Mucosa of descending colon (tissue), 3 donors: ENCODE measurements around the gene CRLF1. TPM values are rescaled to one million over a fixed set of nuclear protein-coding genes. Genes with fewer than 3 reads are reported as not detected.

ENCODE experiments used
- ATAC-seq: fragments of 200-7000 bp; cut with Tn5 transposase; one replicate; pipeline ENCODE4 v1.9.1; 2020; ENCODE audit warnings: mild to moderate bottlenecking, moderate library complexity
- DNase-seq, 3 donors: peaks; one replicate each; pipeline ENCODE4 v3.0.0-alpha.2; 2020
- H3K36me3 ChIP-seq: fragments of 200-600 bp; one replicate; pipeline ENCODE4 v1.8.0; 2021; ENCODE audit warnings: low read depth, mild to moderate bottlenecking
- H3K4me1 ChIP-seq: fragments of 200-600 bp; one replicate; pipeline ENCODE4 v1.8.0; 2021; ENCODE audit warnings: low read depth, mild to moderate bottlenecking
- H3K4me3 ChIP-seq: fragments of 200-600 bp; one replicate; pipeline ENCODE4 v1.8.0; 2021; ENCODE audit warnings: mild to moderate bottlenecking
- H3K9me3 ChIP-seq: fragments of 200-600 bp; one replicate; pipeline ENCODE4 v1.8.0; 2021; ENCODE audit warnings: mild to moderate bottlenecking
- CTCF ChIP-seq: fragments of 200-600 bp; IDR thresholded peaks from one replicate; pipeline ENCODE4 v1.8.0; 2022; ENCODE audit warnings: antibody characterized with exemption, mild to moderate bottlenecking
- intact Hi-C, 2 donors: fragments of 100-400 bp; cut with DNase I in 1 of 2; cut with micrococcal nuclease in 1 of 2; formaldehyde crosslinking; loops; one replicate each; pipeline versions ENCODE4 v1.11.0 to v1.11.1; 2022; cut with DNase I, micrococcal nuclease
- total RNA-seq, 3 donors: library from RNA; stranded (reverse); fragmentation: NEBNext Ultra II Directional in 2 of 3; extraction: Animal tissue kit (Norgen Biotek cat#: 25700) in 2 of 3; gene quantifications; one replicate each; pipeline versions ENCODE4 v1.2.1 to v1.2.4, GENCODE V29; 2021 to 2023
- donor health status: DM: no; HTN: no; CAD: no; lungs with moderate emphysema.
- donor health status: DM: no; HTN: no; CAD: no.
- donor health status: DM: no; HTN: yes; CAD: no.

Gene CRLF1
- total RNA-seq, 3 donors from 2014 or later = 1.3 to 7.0 (median 6.6) TPM

- TF ChIP-seq CTCF = no peak
- intact Hi-C loops = no loop called here
- ATAC-seq (peak; percentile 99), DNase-seq (peak; percentile 96 to 99 (median 99))
- Histone ChIP-seq H3K4me3 (peak within 1 kb of the TSS; percentile 62), H3K4me1 (peaks cover 6% of the 10 kb centered on the region), H3K36me3 (no peaks in the 10 kb centered on the region), H3K9me3 (no peaks in the 10 kb centered on the region)
Measured at GRCh38 chr19:18557411-18558201, 49.0 kb downstream of the CRLF1 start, which contains the start of gene KXD1. Gene KXD1 (plus strand): TSS chr19:18557870. CDS start chr19:18562057, 4,187 bp downstream.

- Histone ChIP-seq H3K4me3 (no peak overlapping the region), H3K36me3 (no peaks in the 10 kb centered on the region), H3K9me3 (no peaks in the 10 kb centered on the region), H3K4me1 (no peaks in the 10 kb centered on the region)
- TF ChIP-seq CTCF = no peak
- no peak for DNase-seq
- intact Hi-C loops = no loop called here
- no peak for ATAC-seq
Measured at GRCh38 chr19:18551631-18552030, 55.0 kb downstream of the CRLF1 start.

- H3K4me3 ChIP-seq = no peak overlapping the region
- intact Hi-C loops = no loop called here
- peaks cover 11% of the 10 kb centered on the region for H3K4me1 ChIP-seq
- DNase-seq (peak; percentile 75 to 88 (median 82)), ATAC-seq (peak; percentile 92)
- TF ChIP-seq CTCF = no peak
- H3K36me3 ChIP-seq = no peaks in the 10 kb centered on the region
- H3K9me3 ChIP-seq = no peaks in the 10 kb centered on the region
Measured at GRCh38 chr19:18543814-18544475, 62.7 kb downstream of the CRLF1 start.

Other genes starting within 250 kb of the CRLF1 start
- 10 to 100 TPM; 13.8 to 28.2 (median 20.4) TPM for gene GDF15, start 220.6 kb downstream of the CRLF1 start, total RNA-seq
- 1 to 10 TPM; 2.1 to 8.8 (median 5.8) TPM for gene LRRC25, start 209.2 kb downstream of the CRLF1 start, total RNA-seq
- gene SSBP4, start 187.4 kb downstream of the CRLF1 start, total RNA-seq = 10 to 100 TPM; 31.2 to 48.6 (median 41.1) TPM
- gene ISYNA1, start 168.7 kb downstream of the CRLF1 start, total RNA-seq = 10 to 100 TPM; 10.2 to 20.0 (median 13.2) TPM
- 10 to 100 TPM; 17.8 to 21.6 (median 18.9) TPM for gene ELL, start 84.7 kb downstream of the CRLF1 start, total RNA-seq
- 100 to 1,000 TPM; 152 to 256 (median 162) TPM for gene FKBP8, start 63.2 kb downstream of the CRLF1 start, total RNA-seq
- 10 to 100 TPM; 63.2 to 76.9 (median 68.8) TPM for gene KXD1, start 48.9 kb downstream of the CRLF1 start, total RNA-seq
- 100 to 1,000 TPM; 771 to 910 (median 811) TPM for gene UBA52, start 34.9 kb downstream of the CRLF1 start, total RNA-seq
- gene REX1BD, start 18.0 kb downstream of the CRLF1 start, total RNA-seq = 10 to 100 TPM; 48.2 to 55.4 (median 49.3) TPM
- 10 to 100 TPM in 1 of 3 donors, 1 to 10 TPM in 1, under 1 TPM in 1; 0.93 to 10.5 (median 1.4) TPM for gene TMEM59L, start 6.1 kb upstream of the CRLF1 start, total RNA-seq
- 10 to 100 TPM in 1 of 3 donors, 1 to 10 TPM in 2; 7.6 to 16.6 (median 8.9) TPM for gene KLHL26, start 30.2 kb upstream of the CRLF1 start, total RNA-seq
- gene CRTC1, start 76.9 kb upstream of the CRLF1 start, total RNA-seq = 10 to 100 TPM; 11.5 to 15.1 (median 12.5) TPM
- under 1 TPM in 2 of 3 donors, not detected in 1; 0.12 to 0.95 TPM for gene COMP, start 184.5 kb upstream of the CRLF1 start, total RNA-seq
- gene UPF1, start 225.2 kb upstream of the CRLF1 start, total RNA-seq = 10 to 100 TPM; 79.2 to 87.2 (median 83.4) TPM